Measurements from ENCODE around the gene NLRX1.
"Not testable (repeated sequence)": the region's sequence is repeated elsewhere in the genome, so short reads cannot be mapped to it uniquely, and the experiment has no call there.

The NLRX1 gene, protein sequence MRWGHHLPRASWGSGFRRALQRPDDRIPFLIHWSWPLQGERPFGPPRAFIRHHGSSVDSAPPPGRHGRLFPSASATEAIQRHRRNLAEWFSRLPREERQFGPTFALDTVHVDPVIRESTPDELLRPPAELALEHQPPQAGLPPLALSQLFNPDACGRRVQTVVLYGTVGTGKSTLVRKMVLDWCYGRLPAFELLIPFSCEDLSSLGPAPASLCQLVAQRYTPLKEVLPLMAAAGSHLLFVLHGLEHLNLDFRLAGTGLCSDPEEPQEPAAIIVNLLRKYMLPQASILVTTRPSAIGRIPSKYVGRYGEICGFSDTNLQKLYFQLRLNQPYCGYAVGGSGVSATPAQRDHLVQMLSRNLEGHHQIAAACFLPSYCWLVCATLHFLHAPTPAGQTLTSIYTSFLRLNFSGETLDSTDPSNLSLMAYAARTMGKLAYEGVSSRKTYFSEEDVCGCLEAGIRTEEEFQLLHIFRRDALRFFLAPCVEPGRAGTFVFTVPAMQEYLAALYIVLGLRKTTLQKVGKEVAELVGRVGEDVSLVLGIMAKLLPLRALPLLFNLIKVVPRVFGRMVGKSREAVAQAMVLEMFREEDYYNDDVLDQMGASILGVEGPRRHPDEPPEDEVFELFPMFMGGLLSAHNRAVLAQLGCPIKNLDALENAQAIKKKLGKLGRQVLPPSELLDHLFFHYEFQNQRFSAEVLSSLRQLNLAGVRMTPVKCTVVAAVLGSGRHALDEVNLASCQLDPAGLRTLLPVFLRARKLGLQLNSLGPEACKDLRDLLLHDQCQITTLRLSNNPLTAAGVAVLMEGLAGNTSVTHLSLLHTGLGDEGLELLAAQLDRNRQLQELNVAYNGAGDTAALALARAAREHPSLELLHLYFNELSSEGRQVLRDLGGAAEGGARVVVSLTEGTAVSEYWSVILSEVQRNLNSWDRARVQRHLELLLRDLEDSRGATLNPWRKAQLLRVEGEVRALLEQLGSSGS

DNA sequence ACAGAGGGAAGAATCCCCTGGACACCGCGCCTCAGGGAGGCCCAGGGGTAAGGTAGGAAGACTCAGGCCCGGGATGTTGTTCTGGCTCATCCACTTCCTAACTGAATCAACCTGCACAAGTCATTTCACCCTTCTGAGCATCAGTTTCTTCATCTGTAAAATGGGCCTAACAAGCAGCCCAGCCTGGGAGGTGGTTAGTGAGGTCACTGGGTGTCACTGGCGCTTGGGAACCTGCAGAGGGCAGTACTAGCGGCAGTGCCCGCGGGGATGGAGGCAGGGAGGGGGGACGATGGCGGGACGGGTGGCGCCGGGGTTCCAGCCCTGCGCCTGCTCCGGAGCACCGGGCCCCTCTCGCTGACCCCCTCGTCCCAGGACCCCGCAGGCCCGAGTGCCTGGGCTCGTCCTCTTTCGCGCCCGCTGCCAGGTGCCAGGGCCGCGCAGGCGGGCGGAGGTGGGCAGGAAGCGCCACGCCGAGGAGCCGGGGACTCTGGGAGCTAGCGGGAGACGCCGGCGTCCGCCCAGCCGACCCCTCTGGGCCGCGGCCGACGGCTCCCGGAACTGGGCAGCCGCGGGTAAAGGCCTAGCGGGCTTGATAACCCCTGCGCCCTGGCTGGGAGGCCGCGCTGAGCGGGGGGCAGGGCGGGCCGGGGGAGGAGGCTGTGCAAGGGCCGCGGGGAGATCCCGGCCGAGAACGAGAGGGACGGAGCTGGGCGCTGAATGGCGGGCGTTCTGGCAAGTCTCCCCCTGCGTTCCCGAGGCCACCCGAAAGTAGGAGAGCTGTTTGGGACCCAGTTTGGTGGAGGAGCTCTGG is at the start of gene NLRX1:
Gene NLRX1 (plus strand): TSS at position 255 of the 811 bp plus-strand sequence. CDS start 2,679 bp downstream, outside the sequence.
- DNase-seq: peak; percentile 88

DNA sequence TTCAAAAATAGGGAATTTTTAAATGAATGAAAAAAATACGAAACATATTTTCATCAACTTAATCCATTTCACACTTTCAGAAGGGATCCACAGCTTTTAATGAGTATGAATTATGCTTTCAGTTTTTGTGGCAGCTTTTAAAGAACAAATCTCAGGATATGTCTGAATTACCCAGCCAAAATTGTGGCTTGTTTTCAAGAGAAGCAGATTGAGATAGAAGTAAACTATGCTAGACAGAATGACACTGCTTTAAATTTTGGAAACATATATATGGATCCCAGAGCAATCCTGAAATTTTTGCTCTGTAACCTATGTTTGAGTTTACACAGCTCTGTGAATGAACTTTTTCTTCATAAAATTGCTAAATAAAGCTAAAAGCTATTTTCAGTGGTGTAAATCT is 49.6 kb upstream of the NLRX1 start:
- no peak for DNase-seq

- no peak for DNase-seq
These were observed 47.9 kb upstream of the NLRX1 start for GRCh38 chr11:119120639-119121007.

- DNase-seq: peak; percentile 100
These were observed 47.3 kb upstream of the NLRX1 start, which contains the start of gene HINFP for GRCh38 chr11:119121008-119121810. Gene HINFP, plus strand, starts transcription at chr11:119121580. Its CDS starts 5,365 bp downstream, at chr11:119126945.

- DNase-seq: no peak
These were observed 46.8 kb upstream of the NLRX1 start for GRCh38 chr11:119121811-119122124.

- DNase-seq: no peak
These were observed 42.7 kb upstream of the NLRX1 start for GRCh38 chr11:119125821-119126220.

- no peak for DNase-seq
These were observed 41.8 kb upstream of the NLRX1 start for GRCh38 chr11:119126675-119127268.

GRCh38 chr11:119130662-119131061 is 37.9 kb upstream of the NLRX1 start:
- no peak for DNase-seq

DNA sequence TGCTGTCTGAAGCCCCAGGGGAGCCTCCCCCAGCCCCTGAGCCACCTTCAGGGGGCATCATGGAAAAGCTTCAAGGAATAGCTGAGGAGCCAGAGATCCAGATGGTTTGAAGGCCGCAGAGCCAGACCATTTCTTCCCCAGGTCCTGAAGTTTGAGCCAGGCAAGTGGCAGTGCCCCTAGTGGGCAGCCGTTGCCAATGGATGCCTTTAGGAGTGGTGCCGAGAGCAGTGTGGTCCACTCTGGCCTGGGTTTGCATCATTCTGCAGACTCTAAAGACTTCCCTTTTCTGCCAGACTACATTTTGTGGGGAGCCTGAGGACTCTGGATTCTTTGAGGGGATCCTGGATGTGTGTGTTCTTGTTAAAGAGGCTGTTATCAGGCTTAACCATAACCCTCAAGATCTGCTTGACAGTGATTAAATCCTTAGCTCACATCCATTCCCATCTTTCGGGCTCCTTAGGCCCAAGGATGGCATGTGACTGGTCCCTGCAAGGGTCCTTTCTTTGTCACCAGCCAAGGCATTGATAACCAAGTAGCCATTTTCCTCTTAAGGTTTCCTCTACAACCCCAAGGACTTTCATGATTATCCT is 34.0 kb upstream of the NLRX1 start:
- no peak for DNase-seq

GRCh38 chr11:119139276-119139675 is 29.2 kb upstream of the NLRX1 start:
- not testable (repeated sequence) for DNase-seq

GRCh38 chr11:119144825-119145486 is 23.6 kb upstream of the NLRX1 start:
- peak; percentile 20 for DNase-seq

- DNase-seq: no peak
These were observed 23.0 kb upstream of the NLRX1 start for GRCh38 chr11:119145551-119145950.

GRCh38 chr11:119147604-119148333 is 20.8 kb upstream of the NLRX1 start:
- no peak for DNase-seq

DNA sequence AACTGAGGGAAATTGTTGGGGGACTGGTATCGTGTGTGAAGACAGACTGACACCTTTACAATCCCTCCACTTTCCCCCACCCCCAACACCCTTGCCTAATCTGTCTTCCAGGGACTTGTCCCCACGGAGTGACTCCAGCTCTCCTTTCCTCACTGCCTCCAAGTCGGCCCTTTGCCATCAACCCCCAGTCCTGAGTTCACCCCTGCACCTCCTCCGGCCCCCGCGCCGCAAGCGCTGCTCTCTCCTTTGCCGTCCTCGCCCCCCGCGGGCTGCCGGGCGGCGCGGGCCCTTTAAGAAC is 19.9 kb upstream of the NLRX1 start:
- DNase-seq: no peak

- DNase-seq: peak; percentile 12
These were observed 19.3 kb upstream of the NLRX1 start, which contains the start of gene ABCG4 for GRCh38 chr11:119149018-119149785. Gene ABCG4, plus strand, starts transcription at chr11:119149052. Its CDS starts 914 bp downstream, at chr11:119149966.

DNA sequence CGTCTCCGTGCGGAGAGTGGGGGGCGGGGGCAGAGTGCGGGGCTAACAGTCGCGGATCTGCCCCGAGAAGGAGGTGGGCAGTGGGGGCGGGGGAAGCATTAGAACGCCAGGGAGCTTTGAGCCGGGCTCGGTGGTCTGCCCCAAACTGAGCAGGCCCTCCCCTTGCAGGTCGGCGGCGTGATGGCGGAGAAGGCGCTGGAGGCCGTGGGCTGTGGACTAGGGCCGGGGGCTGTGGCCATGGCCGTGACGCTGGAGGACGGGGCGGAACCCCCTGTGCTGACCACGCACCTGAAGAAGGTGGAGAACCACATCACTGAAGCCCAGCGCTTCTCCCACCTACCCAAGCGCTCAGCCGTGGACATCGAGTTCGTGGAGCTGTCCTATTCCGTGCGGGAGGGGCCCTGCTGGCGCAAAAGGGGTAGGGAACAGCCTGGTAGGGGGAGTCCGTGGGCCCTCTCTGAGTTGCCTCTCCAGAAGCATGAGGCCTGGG is 18.7 kb upstream of the NLRX1 start:
- no peak for DNase-seq

DNA sequence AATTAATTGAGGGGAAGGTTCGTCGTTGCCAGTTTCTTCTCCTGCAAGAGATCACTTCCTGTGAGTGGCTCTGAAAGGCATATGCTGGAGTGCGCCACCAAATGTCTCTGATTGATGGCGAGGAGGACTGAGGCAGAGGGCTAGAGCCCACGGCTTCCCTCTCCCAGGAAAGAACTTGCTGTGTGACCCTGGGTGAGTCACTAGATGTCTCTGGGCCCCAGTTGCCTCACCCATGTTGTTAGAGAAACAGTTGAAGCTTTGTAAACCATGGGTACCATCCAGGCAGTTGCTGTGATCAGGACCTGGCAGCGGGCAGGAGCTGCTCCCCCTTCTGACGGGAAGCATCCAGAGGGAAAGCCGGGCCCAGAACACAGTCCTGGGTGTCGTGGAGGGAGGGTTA is 16.5 kb upstream of the NLRX1 start:
- DNase-seq: no peak

GRCh38 chr11:119152604-119153003 is 15.9 kb upstream of the NLRX1 start:
- DNase-seq: no peak
